Measurements from ENCODE around the gene COMMD6. TPM values are rescaled to one million over a fixed set of nuclear protein-coding genes. Genes with fewer than 3 reads are reported as not detected.
A peak's percentile ranks its signal among the peaks of the same experiment; 100 is the strongest.

The COMMD6 gene
- total and polyA plus RNA-seq, 2 of the 13 experiments (the other 11 are each of a cell fraction or from before 2014, with no cell fraction given): 97.0 to 164 TPM

DNA sequence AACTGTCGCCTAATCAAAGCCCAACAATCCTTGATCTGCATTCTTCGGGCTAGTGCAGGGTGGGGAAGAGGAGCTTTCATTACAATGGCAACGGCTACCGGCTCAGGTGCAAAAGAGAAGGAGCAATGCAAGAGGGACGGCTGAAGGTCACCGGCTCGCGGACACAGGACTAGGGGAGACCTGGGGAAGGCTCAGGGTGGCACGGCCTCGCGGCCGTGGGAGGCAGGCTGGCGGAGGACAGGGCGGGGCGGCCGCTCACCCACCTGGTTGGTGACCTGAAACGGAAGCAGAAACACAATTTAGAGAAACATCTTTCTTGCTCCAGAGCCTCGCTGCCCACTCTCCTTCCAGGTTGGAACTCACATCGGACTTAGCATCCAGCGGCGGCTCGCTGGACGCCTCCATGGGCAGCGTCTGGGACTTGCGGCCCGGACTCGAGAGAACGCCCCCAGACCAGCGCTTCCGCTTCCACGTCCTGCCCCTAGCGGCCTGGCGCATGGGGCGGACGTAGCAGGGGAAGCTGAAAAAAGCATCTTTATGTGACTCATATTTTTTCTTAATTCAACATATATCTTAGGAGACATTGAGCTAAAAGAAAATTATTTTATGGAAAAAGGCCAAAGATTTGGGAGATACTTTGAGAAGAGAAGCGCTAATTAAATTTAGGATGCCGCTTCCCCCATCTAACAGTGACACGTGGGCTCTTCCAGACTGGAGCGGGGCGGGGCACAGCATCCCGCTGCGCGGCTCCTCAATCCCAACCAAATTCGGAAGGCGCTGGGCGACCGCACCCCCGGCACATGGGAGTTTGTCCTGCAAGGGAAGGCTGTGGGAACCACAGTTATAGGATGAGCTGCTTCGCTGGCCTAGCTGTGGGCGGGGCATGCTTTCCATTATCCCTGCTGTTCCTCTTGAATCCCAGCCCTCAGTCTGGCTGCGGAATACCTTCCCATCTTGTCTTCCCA, at the start of gene COMMD6 (continued):
- TF ChIP-seq ZNF772 (CRISPR knock-in tag; IDR thresholded peaks at IDR 0.05): no peak
- no peak for TF ChIP-seq KLF12 (CRISPR knock-in tag; IDR thresholded peaks at IDR 0.05; ENCODE audit: borderline replicate concordance)
- TF ChIP-seq PRMT3 (CRISPR knock-in tag; IDR thresholded peaks at IDR 0.05; ENCODE audit: borderline replicate concordance, low read depth): peak; percentile 59; the same call in 1 of the 2 replicates
- TF ChIP-seq, protein P1, sequence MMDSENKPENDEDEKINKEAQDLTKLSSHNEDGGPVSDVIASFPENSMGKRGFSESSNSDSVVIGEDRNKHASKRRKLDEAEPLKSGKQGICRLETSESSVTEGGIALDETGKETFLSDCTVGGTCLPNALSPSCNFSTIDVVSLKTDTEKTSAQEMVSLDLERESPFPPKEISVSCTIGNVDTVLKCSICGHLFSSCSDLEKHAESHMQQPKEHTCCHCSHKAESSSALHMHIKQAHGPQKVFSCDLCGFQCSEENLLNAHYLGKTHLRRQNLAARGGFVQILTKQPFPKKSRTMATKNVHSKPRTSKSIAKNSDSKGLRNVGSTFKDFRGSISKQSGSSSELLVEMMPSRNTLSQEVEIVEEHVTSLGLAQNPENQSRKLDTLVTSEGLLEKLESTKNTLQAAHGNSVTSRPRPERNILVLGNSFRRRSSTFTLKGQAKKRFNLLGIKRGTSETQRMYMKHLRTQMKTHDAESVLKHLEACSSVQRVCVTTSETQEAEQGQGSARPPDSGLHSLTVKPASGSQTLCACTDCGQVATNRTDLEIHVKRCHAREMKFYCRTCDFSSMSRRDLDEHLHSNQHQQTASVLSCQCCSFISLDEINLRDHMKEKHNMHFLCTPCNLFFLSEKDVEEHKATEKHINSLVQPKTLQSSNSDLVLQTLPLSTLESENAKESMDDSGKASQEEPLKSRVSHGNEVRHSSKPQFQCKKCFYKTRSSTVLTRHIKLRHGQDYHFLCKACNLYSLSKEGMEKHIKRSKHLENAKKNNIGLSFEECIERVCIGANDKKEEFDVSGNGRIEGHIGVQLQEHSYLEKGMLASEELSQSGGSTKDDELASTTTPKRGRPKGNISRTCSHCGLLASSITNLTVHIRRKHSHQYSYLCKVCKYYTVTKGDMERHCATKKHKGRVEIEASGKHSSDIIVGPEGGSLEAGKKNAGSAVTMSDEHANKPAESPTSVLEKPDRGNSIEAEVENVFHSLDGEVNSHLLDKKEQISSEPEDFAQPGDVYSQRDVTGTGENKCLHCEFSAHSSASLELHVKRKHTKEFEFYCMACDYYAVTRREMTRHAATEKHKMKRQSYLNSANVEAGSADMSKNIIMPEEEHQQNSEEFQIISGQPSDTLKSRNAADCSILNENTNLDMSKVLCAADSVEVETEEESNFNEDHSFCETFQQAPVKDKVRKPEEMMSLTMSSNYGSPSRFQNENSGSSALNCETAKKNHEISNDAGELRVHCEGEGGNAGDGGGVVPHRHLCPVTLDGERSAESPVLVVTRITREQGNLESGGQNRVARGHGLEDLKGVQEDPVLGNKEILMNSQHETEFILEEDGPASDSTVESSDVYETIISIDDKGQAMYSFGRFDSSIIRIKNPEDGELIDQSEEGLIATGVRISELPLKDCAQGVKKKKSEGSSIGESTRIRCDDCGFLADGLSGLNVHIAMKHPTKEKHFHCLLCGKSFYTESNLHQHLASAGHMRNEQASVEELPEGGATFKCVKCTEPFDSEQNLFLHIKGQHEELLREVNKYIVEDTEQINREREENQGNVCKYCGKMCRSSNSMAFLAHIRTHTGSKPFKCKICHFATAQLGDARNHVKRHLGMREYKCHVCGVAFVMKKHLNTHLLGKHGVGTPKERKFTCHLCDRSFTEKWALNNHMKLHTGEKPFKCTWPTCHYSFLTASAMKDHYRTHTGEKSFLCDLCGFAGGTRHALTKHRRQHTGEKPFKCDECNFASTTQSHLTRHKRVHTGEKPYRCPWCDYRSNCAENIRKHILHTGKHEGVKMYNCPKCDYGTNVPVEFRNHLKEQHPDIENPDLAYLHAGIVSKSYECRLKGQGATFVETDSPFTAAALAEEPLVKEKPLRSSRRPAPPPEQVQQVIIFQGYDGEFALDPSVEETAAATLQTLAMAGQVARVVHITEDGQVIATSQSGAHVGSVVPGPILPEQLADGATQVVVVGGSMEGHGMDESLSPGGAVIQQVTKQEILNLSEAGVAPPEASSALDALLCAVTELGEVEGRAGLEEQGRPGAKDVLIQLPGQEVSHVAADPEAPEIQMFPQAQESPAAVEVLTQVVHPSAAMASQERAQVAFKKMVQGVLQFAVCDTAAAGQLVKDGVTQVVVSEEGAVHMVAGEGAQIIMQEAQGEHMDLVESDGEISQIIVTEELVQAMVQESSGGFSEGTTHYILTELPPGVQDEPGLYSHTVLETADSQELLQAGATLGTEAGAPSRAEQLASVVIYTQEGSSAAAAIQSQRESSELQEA (CRISPR knock-in tag; IDR thresholded peaks at IDR 0.05; ENCODE audit: not compliant biosample characterization): peak; percentile 77
- TF ChIP-seq ZNF782 (CRISPR knock-in tag; IDR thresholded peaks at IDR 0.05; ENCODE audit: borderline replicate concordance): no peak
- no peak for TF ChIP-seq ZFP62 (CRISPR knock-in tag; IDR thresholded peaks at IDR 0.05)
- TF ChIP-seq, protein P2, sequence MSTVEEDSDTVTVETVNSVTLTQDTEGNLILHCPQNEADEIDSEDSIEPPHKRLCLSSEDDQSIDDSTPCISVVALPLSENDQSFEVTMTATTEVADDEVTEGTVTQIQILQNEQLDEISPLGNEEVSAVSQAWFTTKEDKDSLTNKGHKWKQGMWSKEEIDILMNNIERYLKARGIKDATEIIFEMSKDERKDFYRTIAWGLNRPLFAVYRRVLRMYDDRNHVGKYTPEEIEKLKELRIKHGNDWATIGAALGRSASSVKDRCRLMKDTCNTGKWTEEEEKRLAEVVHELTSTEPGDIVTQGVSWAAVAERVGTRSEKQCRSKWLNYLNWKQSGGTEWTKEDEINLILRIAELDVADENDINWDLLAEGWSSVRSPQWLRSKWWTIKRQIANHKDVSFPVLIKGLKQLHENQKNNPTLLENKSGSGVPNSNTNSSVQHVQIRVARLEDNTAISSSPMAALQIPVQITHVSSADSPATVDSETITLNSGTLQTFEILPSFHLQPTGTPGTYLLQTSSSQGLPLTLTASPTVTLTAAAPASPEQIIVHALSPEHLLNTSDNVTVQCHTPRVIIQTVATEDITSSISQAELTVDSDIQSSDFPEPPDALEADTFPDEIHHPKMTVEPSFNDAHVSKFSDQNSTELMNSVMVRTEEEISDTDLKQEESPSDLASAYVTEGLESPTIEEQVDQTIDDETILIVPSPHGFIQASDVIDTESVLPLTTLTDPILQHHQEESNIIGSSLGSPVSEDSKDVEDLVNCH (CRISPR knock-in tag; IDR thresholded peaks at IDR 0.05): 0 out of 2 replicates have a peak, but pooled peaks have one; percentile 43
- no peak for TF ChIP-seq PTBP1 (IDR thresholded peaks at IDR 0.05; ENCODE audit: low read depth, low read length, poor library complexity, severe bottlenecking)
- TF ChIP-seq ZNF136 (CRISPR knock-in tag; IDR thresholded peaks at IDR 0.05; ENCODE audit: low read depth): no peak
- TF ChIP-seq, protein P3, sequence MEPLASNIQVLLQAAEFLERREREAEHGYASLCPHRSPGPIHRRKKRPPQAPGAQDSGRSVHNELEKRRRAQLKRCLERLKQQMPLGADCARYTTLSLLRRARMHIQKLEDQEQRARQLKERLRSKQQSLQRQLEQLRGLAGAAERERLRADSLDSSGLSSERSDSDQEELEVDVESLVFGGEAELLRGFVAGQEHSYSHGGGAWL (CRISPR knock-in tag; IDR thresholded peaks at IDR 0.05): peak; percentile 60
- TF ChIP-seq FOXJ3 (CRISPR knock-in tag; IDR thresholded peaks at IDR 0.05; ENCODE audit: borderline replicate concordance): peak; percentile 30; the same call in 1 of the 2 replicates
- TF ChIP-seq ZNF720 (CRISPR knock-in tag; IDR thresholded peaks at IDR 0.05): no peak
- TF ChIP-seq ZNF354B (CRISPR knock-in tag; IDR thresholded peaks at IDR 0.05): no peak
- 0 out of 2 replicates have a peak, but pooled peaks have one; percentile 19 for TF ChIP-seq SIX1 (CRISPR knock-in tag; IDR thresholded peaks at IDR 0.05; ENCODE audit: borderline replicate concordance)
- no peak for TF ChIP-seq ZNF749 (CRISPR knock-in tag; IDR thresholded peaks at IDR 0.05; ENCODE audit: borderline replicate concordance)
- no peak for TF ChIP-seq NFATC3 (CRISPR knock-in tag; IDR thresholded peaks at IDR 0.05)
- TF ChIP-seq CCAR2 (optimal IDR thresholded peaks at IDR 0.05; ENCODE audit: low read depth, low read length): no peak

Data from HepG2 (cell line).